Measurements from ENCODE around the gene CRYBB1. TPM values are rescaled to one million over a fixed set of nuclear protein-coding genes. Genes with fewer than 3 reads are reported as not detected.

CRYBB1 gene
- polyA plus RNA-seq, 1 of the 3 experiments (the other 2 are of a cell fraction) = 0.05 TPM

DNA sequence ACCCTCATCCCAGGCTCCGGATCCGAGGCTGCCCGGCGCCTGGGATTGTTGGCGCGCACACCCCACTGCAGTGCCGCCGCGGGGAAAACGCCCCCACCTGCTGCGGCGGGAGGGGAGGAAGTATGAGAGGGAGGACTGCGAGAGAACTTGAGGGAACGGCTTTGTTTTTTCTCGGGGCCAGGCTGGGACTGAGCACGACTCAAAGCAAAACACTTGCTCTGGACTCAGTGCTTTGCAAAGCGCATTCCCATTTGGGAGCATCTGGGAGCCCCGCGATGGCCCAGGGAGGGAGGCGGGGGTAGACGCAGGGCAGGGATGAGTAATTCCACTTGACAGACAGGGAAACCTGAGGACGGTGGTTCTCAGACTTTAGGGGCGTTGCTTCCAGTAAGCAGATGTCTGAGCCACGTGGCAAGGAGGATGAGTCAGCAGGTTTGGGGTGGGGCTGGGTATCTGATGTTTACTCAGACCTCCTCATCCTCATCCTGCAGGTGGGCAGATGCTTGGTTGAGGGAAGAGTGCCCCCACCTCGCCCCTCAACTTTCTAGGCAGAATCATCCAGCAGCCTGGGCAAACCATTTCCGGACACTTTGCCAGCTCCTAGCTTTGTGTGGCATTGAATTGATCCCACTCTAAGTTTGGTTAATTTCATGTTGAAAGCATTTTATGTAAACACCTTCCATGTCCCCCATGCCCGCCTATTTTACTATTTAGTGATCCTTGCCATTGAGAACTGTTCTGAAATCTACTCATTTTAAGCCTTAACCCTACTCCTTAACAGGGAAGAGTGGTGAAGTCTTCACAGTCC is 41.0 kb upstream of the CRYBB1 start:
- POLR2A ChIA-PET = interaction anchor here (0.7 kb wide), 1 partner anchor 14 kb away, joined by 4 read pairs; no protein-coding TSS in a partner anchor
- H3K9me3 ChIP-seq = no peaks in the 10 kb centered on the region
- H3F3A ChIP-seq (replicated peaks; ENCODE audit: insufficient read depth) = peaks cover 6% of the 10 kb centered on the region
- no peaks in the 10 kb centered on the region for H3K36me3 ChIP-seq (replicated peaks in 1 of 2; ENCODE audit: control insufficient read depth in 1 of 2, insufficient read depth in 2 of 2, low read length in 1 of 2)
- no peaks in the 10 kb centered on the region for H3K79me2 ChIP-seq (ENCODE audit: insufficient read depth)
- H3K4me1 ChIP-seq (ENCODE audit: control insufficient read depth in 1 of 2, insufficient read depth in 2 of 2, low read depth in 1 of 2, low read length in 1 of 2) = peaks cover 6 to 7% of the 10 kb centered on the region in 2 experiments; a peak in 2 of 4 replicates
- H3K27ac ChIP-seq (ENCODE audit: low read depth in 2 of 2, low read length in 1 of 2) = peak overlapping the region; percentile 55 to 67
- CTCF ChIA-PET = interaction anchor here (2.2 kb wide), 1 partner anchor 10 kb away, joined by 6 read pairs; no protein-coding TSS in a partner anchor
- H4K20me1 ChIP-seq (ENCODE audit: insufficient read depth) = no peaks in the 10 kb centered on the region
- H3K4me2 ChIP-seq = peak overlapping the region; percentile 91
- peak; percentile 76 for DNase-seq
- peak overlapping the region; percentile 54 to 56 for H3K4me3 ChIP-seq (ENCODE audit: low read depth in 2 of 2, low read length in 1 of 2)
- peak overlapping the region; percentile 69 for H2AFZ ChIP-seq (ENCODE audit: low read depth)
- TF ChIP-seq GABPA (IDR thresholded peaks at IDR 0.05; ENCODE audit: low read depth) (0 out of 2 replicates have a peak, but pooled peaks have one; percentile 20), NFIC (IDR thresholded peaks at IDR 0.05; ENCODE audit: borderline replicate concordance) (no peak), SIN3A (IDR thresholded peaks at IDR 0.05; ENCODE audit: borderline replicate concordance, low read depth, low read length) (peak; percentile 70; the same call in 1 of the 2 replicates), RXRA (IDR thresholded peaks at IDR 0.05; ENCODE audit: borderline replicate concordance, low read depth) (peak; percentile 56; the same call in 1 of the 2 replicates), JUND (IDR thresholded peaks at IDR 0.05) (peak; percentile 76), EZH2phosphoT487 (IDR thresholded peaks at IDR 0.05; ENCODE audit: borderline replicate concordance, low read depth) (no peak), POLR2AphosphoS5 (IDR thresholded peaks at IDR 0.05; ENCODE audit: low read depth, low read length) (peak; percentile 16; the same call in 1 of the 2 replicates), FOSL2 (IDR thresholded peaks at IDR 0.05; ENCODE audit: borderline replicate concordance, low read depth) (peak; percentile 77; the same call in 1 of the 2 replicates), YY1 (IDR thresholded peaks at IDR 0.05; ENCODE audit: low read depth) (no peak), ELF1 (IDR thresholded peaks at IDR 0.05) (no peak), USF1 (IDR thresholded peaks at IDR 0.05; ENCODE audit: borderline replicate concordance, low read depth) (peak; percentile 85), MXI1 (IDR thresholded peaks at IDR 0.05; ENCODE audit: low read depth, low read length) (peak; percentile 90), TCF12 (IDR thresholded peaks at IDR 0.05) (peak; percentile 79), TEAD4 (IDR thresholded peaks at IDR 0.05; ENCODE audit: borderline replicate concordance, insufficient read depth) (0 out of 2 replicates have a peak, but pooled peaks have one; percentile 13), ZBTB33 (IDR thresholded peaks at IDR 0.05; ENCODE audit: borderline replicate concordance, low read depth) (0 out of 2 replicates have a peak, but pooled peaks have one; percentile 13)
- TF ChIP-seq, protein P1, sequence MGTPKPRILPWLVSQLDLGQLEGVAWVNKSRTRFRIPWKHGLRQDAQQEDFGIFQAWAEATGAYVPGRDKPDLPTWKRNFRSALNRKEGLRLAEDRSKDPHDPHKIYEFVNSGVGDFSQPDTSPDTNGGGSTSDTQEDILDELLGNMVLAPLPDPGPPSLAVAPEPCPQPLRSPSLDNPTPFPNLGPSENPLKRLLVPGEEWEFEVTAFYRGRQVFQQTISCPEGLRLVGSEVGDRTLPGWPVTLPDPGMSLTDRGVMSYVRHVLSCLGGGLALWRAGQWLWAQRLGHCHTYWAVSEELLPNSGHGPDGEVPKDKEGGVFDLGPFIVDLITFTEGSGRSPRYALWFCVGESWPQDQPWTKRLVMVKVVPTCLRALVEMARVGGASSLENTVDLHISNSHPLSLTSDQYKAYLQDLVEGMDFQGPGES (IDR thresholded peaks at IDR 0.05; ENCODE audit: low read depth, low read length) = no peak
- TF ChIP-seq, protein P2, sequence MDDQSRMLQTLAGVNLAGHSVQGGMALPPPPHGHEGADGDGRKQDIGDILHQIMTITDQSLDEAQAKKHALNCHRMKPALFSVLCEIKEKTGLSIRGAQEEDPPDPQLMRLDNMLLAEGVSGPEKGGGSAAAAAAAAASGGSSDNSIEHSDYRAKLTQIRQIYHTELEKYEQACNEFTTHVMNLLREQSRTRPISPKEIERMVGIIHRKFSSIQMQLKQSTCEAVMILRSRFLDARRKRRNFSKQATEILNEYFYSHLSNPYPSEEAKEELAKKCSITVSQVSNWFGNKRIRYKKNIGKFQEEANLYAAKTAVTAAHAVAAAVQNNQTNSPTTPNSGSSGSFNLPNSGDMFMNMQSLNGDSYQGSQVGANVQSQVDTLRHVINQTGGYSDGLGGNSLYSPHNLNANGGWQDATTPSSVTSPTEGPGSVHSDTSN (IDR thresholded peaks at IDR 0.05) = peak; percentile 97
- TF ChIP-seq, protein P3, sequence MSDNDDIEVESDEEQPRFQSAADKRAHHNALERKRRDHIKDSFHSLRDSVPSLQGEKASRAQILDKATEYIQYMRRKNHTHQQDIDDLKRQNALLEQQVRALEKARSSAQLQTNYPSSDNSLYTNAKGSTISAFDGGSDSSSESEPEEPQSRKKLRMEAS (IDR thresholded peaks at IDR 0.05; ENCODE audit: low read depth) = peak; percentile 98
- peak overlapping the region; percentile 11; the same call in 1 of the 2 replicates for H3K9ac ChIP-seq
- WGBS (ENCODE audit: low lambda C conversion rate) = 4% methylated on average over 25 of the region's 27 CpGs
- 0 out of 2 replicates have a peak, but pooled peaks cover 2% of the 10 kb centered on the region for H3K27me3 ChIP-seq (ENCODE audit: insufficient read depth)
- no peaks in the 10 kb centered on the region for H3K9me2 ChIP-seq
